GM12878 (cell line): Measurements from ENCODE around the gene SYN1.

Experiments used
- HCFC1 ChIP-seq: fragments of 150-350 bp; IDR thresholded peaks from 2 replicates; pipeline ENCODE4 v1.6.1; 2014; ENCODE audit warnings: low read length
- JUND ChIP-seq: IDR thresholded peaks from 2 replicates; pipeline ENCODE4 v1.6.1; 2012; ENCODE audit warnings: low read depth, mild to moderate bottlenecking, low read length, improper control_type of control experiment, moderate library complexity
- NFIC ChIP-seq: IDR thresholded peaks from 2 replicates; pipeline ENCODE4 v1.6.1; 2012; ENCODE audit warnings: low read depth, mild to moderate bottlenecking, inconsistent platforms, low read length, moderate library complexity
- NFYA ChIP-seq: IDR thresholded peaks from 2 replicates; pipeline ENCODE4 v1.6.1; 2011; ENCODE audit warnings: low read depth, mild to moderate bottlenecking, low read length, improper control_type of control experiment, borderline replicate concordance
- POLR2A ChIP-seq: IDR thresholded peaks from 2 replicates; pipeline ENCODE4 v1.6.1; 2011; ENCODE audit warnings: low read depth, mild to moderate bottlenecking, low read length
- POLR2AphosphoS5 ChIP-seq: IDR thresholded peaks from 2 replicates; pipeline ENCODE4 v1.6.1; 2011; ENCODE audit warnings: mild to moderate bottlenecking, low read length, inconsistent platforms
- ZNF274 ChIP-seq: IDR thresholded peaks from one replicate; pipeline ENCODE4 v1.8.0; 2011; ENCODE audit not compliant: insufficient read length, insufficient read depth
- TF ChIP-seq, protein P1 (sequence below), 3 experiments: IDR thresholded peaks in 2 of 3; conservative IDR thresholded peaks in 1 of 3; 2 replicates each; pipeline ENCODE4 v1.5.1; 2011; ENCODE audit warnings: low read depth in 3 of 3, low read length in 3 of 3, mild to moderate bottlenecking in 3 of 3, control low read depth in 2 of 3, moderate library complexity in 2 of 3, inconsistent platforms in 1 of 3, mixed read lengths in 1 of 3; ENCODE audit not compliant: control insufficient read depth in 2 of 3, insufficient read depth in 1 of 3; ENCODE audit errors: extremely low read depth in 1 of 3
- TF ChIP-seq, protein P2 (sequence below): IDR thresholded peaks from 2 replicates; pipeline ENCODE4 v1.6.1; 2012; ENCODE audit warnings: mild to moderate bottlenecking, low read depth, low read length
- TF ChIP-seq, protein P3 (sequence below): IDR thresholded peaks from 2 replicates; pipeline ENCODE4 v1.6.1; 2012; ENCODE audit warnings: improper control_type of control experiment, low read depth, low read length; ENCODE audit not compliant: insufficient replicate concordance

DNA sequence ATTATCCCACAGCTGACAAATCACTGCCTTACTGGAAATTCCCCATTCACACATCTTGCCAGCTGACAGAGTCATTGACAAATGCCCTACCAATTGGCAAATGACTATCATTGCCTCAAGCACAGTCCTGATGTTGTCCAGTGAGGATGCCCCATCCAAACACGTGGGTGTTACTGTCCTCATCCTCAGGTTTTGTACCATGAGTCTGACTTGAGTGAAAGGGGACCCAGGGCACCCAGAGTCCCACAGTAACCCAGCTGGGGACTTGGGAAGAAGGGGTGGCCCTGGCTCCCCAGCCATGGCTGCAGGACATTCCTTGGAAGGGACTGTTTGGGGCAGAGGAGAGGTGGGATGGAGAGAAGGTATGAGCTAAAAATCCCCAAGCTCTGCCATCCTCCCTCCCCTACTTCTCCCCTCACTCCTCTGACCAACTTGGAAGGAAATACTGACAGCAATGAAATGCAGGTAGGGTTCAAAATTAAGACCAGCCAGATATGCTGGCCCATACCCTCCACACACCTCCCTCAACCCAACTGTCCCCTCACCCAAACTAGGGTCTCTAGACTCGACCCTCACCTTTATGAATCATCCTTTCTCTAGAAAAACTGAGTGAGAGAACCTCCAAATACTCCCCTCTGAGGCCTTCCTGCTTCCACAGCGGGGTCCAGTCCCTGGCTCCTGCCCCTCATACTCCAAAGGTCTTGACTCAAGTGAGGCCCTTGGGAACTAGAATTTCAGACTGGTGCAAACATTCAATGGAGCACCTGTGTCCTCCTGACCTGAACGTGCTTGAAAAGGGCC, 32.4 kb downstream of the SYN1 start:
- TF ChIP-seq, protein P1, sequence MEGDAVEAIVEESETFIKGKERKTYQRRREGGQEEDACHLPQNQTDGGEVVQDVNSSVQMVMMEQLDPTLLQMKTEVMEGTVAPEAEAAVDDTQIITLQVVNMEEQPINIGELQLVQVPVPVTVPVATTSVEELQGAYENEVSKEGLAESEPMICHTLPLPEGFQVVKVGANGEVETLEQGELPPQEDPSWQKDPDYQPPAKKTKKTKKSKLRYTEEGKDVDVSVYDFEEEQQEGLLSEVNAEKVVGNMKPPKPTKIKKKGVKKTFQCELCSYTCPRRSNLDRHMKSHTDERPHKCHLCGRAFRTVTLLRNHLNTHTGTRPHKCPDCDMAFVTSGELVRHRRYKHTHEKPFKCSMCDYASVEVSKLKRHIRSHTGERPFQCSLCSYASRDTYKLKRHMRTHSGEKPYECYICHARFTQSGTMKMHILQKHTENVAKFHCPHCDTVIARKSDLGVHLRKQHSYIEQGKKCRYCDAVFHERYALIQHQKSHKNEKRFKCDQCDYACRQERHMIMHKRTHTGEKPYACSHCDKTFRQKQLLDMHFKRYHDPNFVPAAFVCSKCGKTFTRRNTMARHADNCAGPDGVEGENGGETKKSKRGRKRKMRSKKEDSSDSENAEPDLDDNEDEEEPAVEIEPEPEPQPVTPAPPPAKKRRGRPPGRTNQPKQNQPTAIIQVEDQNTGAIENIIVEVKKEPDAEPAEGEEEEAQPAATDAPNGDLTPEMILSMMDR (IDR thresholded peaks at IDR 0.05 in 2 of 3, conservative IDR thresholded peaks at IDR 0.05 in 1 of 3; ENCODE audit: control insufficient read depth in 2 of 3, extremely low read depth in 1 of 3, insufficient read depth in 1 of 3, low read depth in 3 of 3, low read length in 3 of 3): no peak
- TF ChIP-seq POLR2AphosphoS5 (no peak), POLR2A (no peak), HCFC1 (no peak), JUND (no peak), NFIC (no peak), ZNF274 (no peak), NFYA (no peak)
- TF ChIP-seq, protein P2, sequence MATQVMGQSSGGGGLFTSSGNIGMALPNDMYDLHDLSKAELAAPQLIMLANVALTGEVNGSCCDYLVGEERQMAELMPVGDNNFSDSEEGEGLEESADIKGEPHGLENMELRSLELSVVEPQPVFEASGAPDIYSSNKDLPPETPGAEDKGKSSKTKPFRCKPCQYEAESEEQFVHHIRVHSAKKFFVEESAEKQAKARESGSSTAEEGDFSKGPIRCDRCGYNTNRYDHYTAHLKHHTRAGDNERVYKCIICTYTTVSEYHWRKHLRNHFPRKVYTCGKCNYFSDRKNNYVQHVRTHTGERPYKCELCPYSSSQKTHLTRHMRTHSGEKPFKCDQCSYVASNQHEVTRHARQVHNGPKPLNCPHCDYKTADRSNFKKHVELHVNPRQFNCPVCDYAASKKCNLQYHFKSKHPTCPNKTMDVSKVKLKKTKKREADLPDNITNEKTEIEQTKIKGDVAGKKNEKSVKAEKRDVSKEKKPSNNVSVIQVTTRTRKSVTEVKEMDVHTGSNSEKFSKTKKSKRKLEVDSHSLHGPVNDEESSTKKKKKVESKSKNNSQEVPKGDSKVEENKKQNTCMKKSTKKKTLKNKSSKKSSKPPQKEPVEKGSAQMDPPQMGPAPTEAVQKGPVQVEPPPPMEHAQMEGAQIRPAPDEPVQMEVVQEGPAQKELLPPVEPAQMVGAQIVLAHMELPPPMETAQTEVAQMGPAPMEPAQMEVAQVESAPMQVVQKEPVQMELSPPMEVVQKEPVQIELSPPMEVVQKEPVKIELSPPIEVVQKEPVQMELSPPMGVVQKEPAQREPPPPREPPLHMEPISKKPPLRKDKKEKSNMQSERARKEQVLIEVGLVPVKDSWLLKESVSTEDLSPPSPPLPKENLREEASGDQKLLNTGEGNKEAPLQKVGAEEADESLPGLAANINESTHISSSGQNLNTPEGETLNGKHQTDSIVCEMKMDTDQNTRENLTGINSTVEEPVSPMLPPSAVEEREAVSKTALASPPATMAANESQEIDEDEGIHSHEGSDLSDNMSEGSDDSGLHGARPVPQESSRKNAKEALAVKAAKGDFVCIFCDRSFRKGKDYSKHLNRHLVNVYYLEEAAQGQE: no peak
- TF ChIP-seq, protein P3, sequence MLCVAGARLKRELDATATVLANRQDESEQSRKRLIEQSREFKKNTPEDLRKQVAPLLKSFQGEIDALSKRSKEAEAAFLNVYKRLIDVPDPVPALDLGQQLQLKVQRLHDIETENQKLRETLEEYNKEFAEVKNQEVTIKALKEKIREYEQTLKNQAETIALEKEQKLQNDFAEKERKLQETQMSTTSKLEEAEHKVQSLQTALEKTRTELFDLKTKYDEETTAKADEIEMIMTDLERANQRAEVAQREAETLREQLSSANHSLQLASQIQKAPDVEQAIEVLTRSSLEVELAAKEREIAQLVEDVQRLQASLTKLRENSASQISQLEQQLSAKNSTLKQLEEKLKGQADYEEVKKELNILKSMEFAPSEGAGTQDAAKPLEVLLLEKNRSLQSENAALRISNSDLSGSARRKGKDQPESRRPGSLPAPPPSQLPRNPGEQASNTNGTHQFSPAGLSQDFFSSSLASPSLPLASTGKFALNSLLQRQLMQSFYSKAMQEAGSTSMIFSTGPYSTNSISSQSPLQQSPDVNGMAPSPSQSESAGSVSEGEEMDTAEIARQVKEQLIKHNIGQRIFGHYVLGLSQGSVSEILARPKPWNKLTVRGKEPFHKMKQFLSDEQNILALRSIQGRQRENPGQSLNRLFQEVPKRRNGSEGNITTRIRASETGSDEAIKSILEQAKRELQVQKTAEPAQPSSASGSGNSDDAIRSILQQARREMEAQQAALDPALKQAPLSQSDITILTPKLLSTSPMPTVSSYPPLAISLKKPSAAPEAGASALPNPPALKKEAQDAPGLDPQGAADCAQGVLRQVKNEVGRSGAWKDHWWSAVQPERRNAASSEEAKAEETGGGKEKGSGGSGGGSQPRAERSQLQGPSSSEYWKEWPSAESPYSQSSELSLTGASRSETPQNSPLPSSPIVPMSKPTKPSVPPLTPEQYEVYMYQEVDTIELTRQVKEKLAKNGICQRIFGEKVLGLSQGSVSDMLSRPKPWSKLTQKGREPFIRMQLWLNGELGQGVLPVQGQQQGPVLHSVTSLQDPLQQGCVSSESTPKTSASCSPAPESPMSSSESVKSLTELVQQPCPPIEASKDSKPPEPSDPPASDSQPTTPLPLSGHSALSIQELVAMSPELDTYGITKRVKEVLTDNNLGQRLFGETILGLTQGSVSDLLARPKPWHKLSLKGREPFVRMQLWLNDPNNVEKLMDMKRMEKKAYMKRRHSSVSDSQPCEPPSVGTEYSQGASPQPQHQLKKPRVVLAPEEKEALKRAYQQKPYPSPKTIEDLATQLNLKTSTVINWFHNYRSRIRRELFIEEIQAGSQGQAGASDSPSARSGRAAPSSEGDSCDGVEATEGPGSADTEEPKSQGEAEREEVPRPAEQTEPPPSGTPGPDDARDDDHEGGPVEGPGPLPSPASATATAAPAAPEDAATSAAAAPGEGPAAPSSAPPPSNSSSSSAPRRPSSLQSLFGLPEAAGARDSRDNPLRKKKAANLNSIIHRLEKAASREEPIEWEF: no peak
